Endodermal cell (in vitro differentiated cells): ENCODE results near the gene DYRK1A. TPM values are rescaled to one million over a fixed set of nuclear protein-coding genes. Genes with fewer than 3 reads are reported as not detected.

Experiments used
- DNase-seq: peaks from one replicate; pipeline ENCODE4 v3.0.0-alpha.2; 2017
- H3K27ac ChIP-seq: 2 replicates; pipeline ENCODE4 v1.5.1; 2013; ENCODE audit warnings: mild to moderate bottlenecking, low read depth, low read length, moderate library complexity
- H3K27me3 ChIP-seq: 2 replicates; pipeline ENCODE4 v1.6.1; 2013; ENCODE audit warnings: mild to moderate bottlenecking, low read length, moderate library complexity; ENCODE audit not compliant: insufficient read depth, control insufficient read depth, poor library complexity, severe bottlenecking
- H3K36me3 ChIP-seq: 2 replicates; pipeline ENCODE4 v1.7.0; 2013; ENCODE audit warnings: mild to moderate bottlenecking, low read length, moderate library complexity; ENCODE audit not compliant: control insufficient read depth, insufficient read depth
- H3K4me1 ChIP-seq: one replicate; pipeline ENCODE4 v1.7.0; 2013; ENCODE audit warnings: low read length; ENCODE audit not compliant: control insufficient read depth, insufficient read depth
- H3K4me3 ChIP-seq: 2 replicates; pipeline ENCODE4 v1.5.1; 2013; ENCODE audit warnings: mild to moderate bottlenecking, low read length, moderate library complexity
- H3K9ac ChIP-seq: 2 replicates; pipeline ENCODE4 v1.6.1; 2013; ENCODE audit warnings: mild to moderate bottlenecking, low read length, moderate library complexity; ENCODE audit not compliant: poor library complexity, severe bottlenecking; ENCODE audit errors: extremely low read depth
- H3K9me3 ChIP-seq: 2 replicates; pipeline ENCODE4 v1.6.1; 2013; ENCODE audit warnings: mild to moderate bottlenecking, low read length, moderate library complexity; ENCODE audit not compliant: control insufficient read depth
- H3K27ac Mint-ChIP-seq: 2 replicates; pipeline ENCODE4 v1.8.0; 2020; ENCODE audit warnings: mixed read lengths
- H3K27me3 Mint-ChIP-seq: 2 replicates; pipeline ENCODE4 v1.8.0; 2021; ENCODE audit warnings: mild to moderate bottlenecking, mixed read lengths; ENCODE audit not compliant: insufficient read depth
- H3K36me3 Mint-ChIP-seq: 2 replicates; pipeline ENCODE4 v1.8.0; 2020; ENCODE audit warnings: low read depth, mixed read lengths
- H3K4me1 Mint-ChIP-seq: 2 replicates; pipeline ENCODE4 v1.8.0; 2020; ENCODE audit warnings: mixed read lengths
- H3K4me3 Mint-ChIP-seq: 2 replicates; pipeline ENCODE4 v1.8.0; 2020; ENCODE audit warnings: mild to moderate bottlenecking, moderate library complexity, mixed read lengths
- H3K9me3 Mint-ChIP-seq: 2 replicates; pipeline ENCODE4 v1.8.0; 2020; ENCODE audit warnings: mild to moderate bottlenecking, mixed read lengths
- WGBS, 2 experiments: methylation state at CpG; one replicate each; pipeline versions ENCODE4 v1.1.5 to v1.1.7; 2013; ENCODE audit warnings: missing lambda C conversion rate in 2 of 2, mixed read lengths in 1 of 2; ENCODE audit not compliant: insufficient coverage in 1 of 2, insufficient read length in 1 of 2; 5-methylcytosine and 5-hydroxymethylcytosine counted together
- total RNA-seq, 2 donors: library from RNA; stranded (reverse); fragmentation: NEBNext Ultra II Directional in 1 of 2; extraction: Animal tissue kit (Norgen Biotek cat#: 25700) in 1 of 2; gene quantifications; 2 replicates in 1 of 2; 3 replicates in 1 of 2; pipeline ENCODE4 v1.2.1, GENCODE V29; 2021
- TF ChIP-seq, protein P1 (sequence below): fragments of 200-600 bp; sonication (generic); conservative IDR thresholded peaks from 2 replicates; pipeline ENCODE4 v1.5.0; 2021; ENCODE audit warnings: antibody characterized with exemption, mild to moderate bottlenecking

Gene DYRK1A
- total RNA-seq, 2 donors from 2014 or later: 73.9 to 75.2 TPM

DNA sequence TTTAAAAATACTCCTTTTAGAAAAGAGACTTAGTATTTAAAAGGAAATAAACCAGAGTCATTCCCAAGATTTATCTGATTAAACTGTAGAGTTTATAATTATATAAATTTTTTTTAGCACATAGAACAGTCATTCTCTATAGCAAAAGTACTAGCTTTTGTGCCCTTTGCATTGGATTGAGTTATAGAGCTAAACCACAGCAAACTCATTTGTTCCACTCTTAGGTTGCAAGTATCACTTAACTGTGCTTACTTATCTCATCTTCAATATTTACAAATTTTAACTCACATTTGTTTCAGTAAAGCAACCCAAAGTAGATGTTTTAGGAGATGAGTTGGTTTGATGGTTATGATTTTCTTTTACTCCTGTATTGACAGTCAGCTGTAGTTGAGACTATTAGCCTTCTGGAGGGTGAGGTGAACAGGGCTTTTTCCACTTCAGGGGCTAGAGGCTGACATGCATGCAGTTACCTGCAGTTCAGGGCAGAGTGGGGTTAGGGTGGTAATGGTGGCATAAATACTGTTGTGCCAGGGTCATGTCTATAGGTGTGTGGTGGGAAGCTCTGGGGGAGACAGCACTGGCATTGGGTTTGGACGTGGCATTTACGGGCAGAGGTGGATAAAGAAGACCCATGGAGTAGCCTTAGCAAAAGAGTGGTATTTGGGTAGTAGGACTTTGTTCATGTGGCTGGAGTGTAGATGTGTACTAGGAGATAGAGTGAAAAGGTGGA lies 42.1 kb downstream of the DYRK1A start:
- Mint-ChIP-seq H3K4me3 (no peak overlapping the region), H3K27me3 (no peaks in the 10 kb centered on the region), H3K27ac (no peak overlapping the region), H3K36me3 (peaks cover 7% of the 10 kb centered on the region), H3K9me3 (no peaks in the 10 kb centered on the region), H3K4me1 (peaks cover 37% of the 10 kb centered on the region)
- no peak overlapping the region for H3K9ac ChIP-seq
- DNase-seq: no peak
- no peaks in the 10 kb centered on the region for H3K9me3 ChIP-seq
- peaks cover 8% of the 10 kb centered on the region for H3K4me1 ChIP-seq
- no peak overlapping the region for H3K4me3 ChIP-seq
- TF ChIP-seq, protein P1, sequence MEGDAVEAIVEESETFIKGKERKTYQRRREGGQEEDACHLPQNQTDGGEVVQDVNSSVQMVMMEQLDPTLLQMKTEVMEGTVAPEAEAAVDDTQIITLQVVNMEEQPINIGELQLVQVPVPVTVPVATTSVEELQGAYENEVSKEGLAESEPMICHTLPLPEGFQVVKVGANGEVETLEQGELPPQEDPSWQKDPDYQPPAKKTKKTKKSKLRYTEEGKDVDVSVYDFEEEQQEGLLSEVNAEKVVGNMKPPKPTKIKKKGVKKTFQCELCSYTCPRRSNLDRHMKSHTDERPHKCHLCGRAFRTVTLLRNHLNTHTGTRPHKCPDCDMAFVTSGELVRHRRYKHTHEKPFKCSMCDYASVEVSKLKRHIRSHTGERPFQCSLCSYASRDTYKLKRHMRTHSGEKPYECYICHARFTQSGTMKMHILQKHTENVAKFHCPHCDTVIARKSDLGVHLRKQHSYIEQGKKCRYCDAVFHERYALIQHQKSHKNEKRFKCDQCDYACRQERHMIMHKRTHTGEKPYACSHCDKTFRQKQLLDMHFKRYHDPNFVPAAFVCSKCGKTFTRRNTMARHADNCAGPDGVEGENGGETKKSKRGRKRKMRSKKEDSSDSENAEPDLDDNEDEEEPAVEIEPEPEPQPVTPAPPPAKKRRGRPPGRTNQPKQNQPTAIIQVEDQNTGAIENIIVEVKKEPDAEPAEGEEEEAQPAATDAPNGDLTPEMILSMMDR: no peak
- WGBS, 2 experiments: 95 to 100% methylated on average over 2 of the region's 2 CpGs
- no peaks in the 10 kb centered on the region for H3K27me3 ChIP-seq
- peaks cover 8% of the 10 kb centered on the region for H3K36me3 ChIP-seq
- H3K27ac ChIP-seq: no peak overlapping the region

DNA sequence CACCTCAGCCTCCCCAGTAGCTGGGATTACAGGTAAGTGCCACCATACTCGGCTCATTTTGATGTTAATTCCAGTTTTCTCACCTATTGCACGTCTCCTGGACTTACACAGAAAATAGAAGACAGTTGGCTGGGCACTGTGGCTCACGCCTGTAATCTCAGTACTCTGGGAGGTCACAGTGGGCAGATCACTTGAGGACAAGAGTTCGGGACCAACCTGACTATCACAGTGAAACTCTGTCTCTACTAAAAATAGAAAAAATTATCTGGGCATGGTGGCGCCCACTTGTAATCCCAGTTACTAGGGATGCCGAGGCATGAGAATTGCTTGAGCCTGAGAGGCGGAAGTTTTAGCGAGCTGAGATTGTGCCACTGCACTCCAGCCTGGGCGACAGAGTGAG lies 44.1 kb downstream of the DYRK1A start:
- no peak overlapping the region for H3K27ac Mint-ChIP-seq
- no peak overlapping the region for H3K4me3 Mint-ChIP-seq

DNA sequence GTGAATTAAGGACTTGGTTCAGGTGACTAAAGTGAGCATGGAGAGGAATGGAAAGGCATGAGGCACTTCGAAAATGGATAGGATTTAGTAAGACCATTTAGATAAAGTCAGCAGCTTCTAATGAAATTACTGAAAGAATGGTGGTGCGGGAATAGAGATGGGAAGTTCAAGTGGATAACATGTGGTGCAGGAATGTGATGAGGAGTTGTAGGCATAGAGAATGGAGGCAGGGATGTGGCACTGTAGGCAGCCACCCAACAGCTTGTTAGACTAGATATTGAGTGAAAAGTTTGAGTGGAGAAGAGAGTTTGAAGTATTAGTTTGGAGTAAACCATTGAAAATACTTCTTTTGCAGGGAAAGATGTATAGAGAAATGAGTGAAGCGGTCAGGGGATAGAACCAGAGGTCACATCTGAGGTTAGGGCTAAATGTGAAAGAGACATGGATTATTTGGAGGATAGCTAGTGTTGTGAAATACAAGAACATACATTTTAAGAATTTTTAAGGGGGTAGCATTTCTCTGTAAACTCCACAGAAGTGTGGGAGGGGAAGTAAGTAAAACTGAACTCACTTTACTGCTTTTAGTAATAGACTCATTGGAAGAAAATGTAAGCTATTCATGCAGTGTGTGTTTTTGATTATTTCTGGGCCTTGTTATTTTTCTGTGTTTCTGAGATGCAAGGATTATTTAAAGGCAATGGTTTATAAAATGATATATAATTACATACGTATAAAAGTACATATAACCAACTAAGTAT lies 46.2 kb downstream of the DYRK1A start:
- Histone ChIP-seq H3K9ac (no peak overlapping the region), H3K4me1 (peaks cover 4% of the 10 kb centered on the region), H3K36me3 (peaks cover 11% of the 10 kb centered on the region), H3K27ac (no peak overlapping the region), H3K27me3 (no peaks in the 10 kb centered on the region), H3K4me3 (no peak overlapping the region), H3K9me3 (no peaks in the 10 kb centered on the region)
- H3K4me1 Mint-ChIP-seq: peaks cover 24% of the 10 kb centered on the region
- TF ChIP-seq, protein P1: no peak
- no peak overlapping the region for H3K27ac Mint-ChIP-seq
- 87 to 95% methylated on average over 3 of the region's 4 CpGs for WGBS, 2 experiments
- H3K4me3 Mint-ChIP-seq: no peak overlapping the region
- no peaks in the 10 kb centered on the region for H3K9me3 Mint-ChIP-seq
- no peaks in the 10 kb centered on the region for H3K27me3 Mint-ChIP-seq
- no peak for DNase-seq
- peaks cover 7% of the 10 kb centered on the region for H3K36me3 Mint-ChIP-seq

More for the DNA sequence above, 44.1 kb downstream of the DYRK1A start:
- H3K36me3 Mint-ChIP-seq: peaks cover 7% of the 10 kb centered on the region
- no peaks in the 10 kb centered on the region for H3K9me3 Mint-ChIP-seq
- Histone ChIP-seq H3K36me3 (peaks cover 9% of the 10 kb centered on the region), H3K9me3 (no peaks in the 10 kb centered on the region), H3K27ac (no peak overlapping the region), H3K27me3 (no peaks in the 10 kb centered on the region), H3K9ac (no peak overlapping the region), H3K4me1 (peaks cover 4% of the 10 kb centered on the region), H3K4me3 (no peak overlapping the region)
- DNase-seq: no peak
- TF ChIP-seq, protein P1: no peak
- peaks cover 25% of the 10 kb centered on the region for H3K4me1 Mint-ChIP-seq
- no peaks in the 10 kb centered on the region for H3K27me3 Mint-ChIP-seq
- 97 to 99% methylated on average over 7 to 9 of the region's 9 CpGs for WGBS, 2 experiments
